HEK293 (cell line): ENCODE measurements around the gene SRC.

Experiments used
- CTCF ChIP-seq: fragments of 450-650 bp; formaldehyde crosslinking; IDR thresholded peaks from 2 replicates; pipeline ENCODE4 v1.5.1; 2016; ENCODE audit warnings: missing biosample characterization, missing genetic modification characterization
- HOXC10 ChIP-seq: sonication (generic); formaldehyde crosslinking; IDR thresholded peaks from 2 replicates; pipeline ENCODE4 v1.8.1; 2023; ENCODE audit warnings: mild to moderate bottlenecking, missing genetic modification reagents
- TCF7L2 ChIP-seq: IDR thresholded peaks from 2 replicates; pipeline ENCODE4 v1.6.1; 2011; ENCODE audit warnings: low read depth, mild to moderate bottlenecking, inconsistent platforms, low read length, moderate library complexity, borderline replicate concordance
- YY1 ChIP-seq: fragments of 450-650 bp; formaldehyde crosslinking; IDR thresholded peaks from 2 replicates; pipeline ENCODE4 v1.5.1; 2018; ENCODE audit warnings: missing biosample characterization, missing genetic modification characterization
- ZNF223 ChIP-seq: fragments of 450-650 bp; formaldehyde crosslinking; IDR thresholded peaks from 2 replicates; pipeline ENCODE4 v1.5.1; 2016; ENCODE audit warnings: missing biosample characterization, missing genetic modification characterization
- ZNF510 ChIP-seq: fragments of 450-650 bp; formaldehyde crosslinking; IDR thresholded peaks from 2 replicates; pipeline ENCODE4 v1.5.1; 2018; ENCODE audit warnings: mild to moderate bottlenecking, missing genetic modification characterization, missing biosample characterization; ENCODE audit not compliant: insufficient replicate concordance
- ZNF76 ChIP-seq: fragments of 450-650 bp; formaldehyde crosslinking; IDR thresholded peaks from 2 replicates; pipeline ENCODE4; 2016; ENCODE audit warnings: low read depth, missing biosample characterization, missing genetic modification characterization, borderline replicate concordance
- TF ChIP-seq, protein P1 (sequence below): fragments of 450-650 bp; formaldehyde crosslinking; IDR thresholded peaks from 2 replicates; pipeline ENCODE4 v1.5.1; 2016; ENCODE audit warnings: missing biosample characterization, missing genetic modification characterization
- TF ChIP-seq, protein P2 (sequence below): fragments of 450-650 bp; formaldehyde crosslinking; IDR thresholded peaks from 2 replicates; pipeline ENCODE4 v1.5.1; 2016; ENCODE audit warnings: missing biosample characterization, missing genetic modification characterization
- TF ChIP-seq, protein P3 (sequence below): sonication (generic); formaldehyde crosslinking; IDR thresholded peaks from 2 replicates; pipeline ENCODE4 v1.8.1; 2022; ENCODE audit warnings: mild to moderate bottlenecking, moderate library complexity, missing genetic modification reagents
- TF ChIP-seq, protein P4 (sequence below): fragments of 450-650 bp; IDR thresholded peaks from 2 replicates; pipeline ENCODE4 v1.5.1; 2018; ENCODE audit warnings: missing biosample characterization, missing genetic modification characterization
- TF ChIP-seq, protein P5 (sequence below): fragments of 450-650 bp; formaldehyde crosslinking; IDR thresholded peaks from 2 replicates; pipeline ENCODE4 v1.5.1; 2016; ENCODE audit warnings: missing biosample characterization, missing genetic modification characterization, borderline replicate concordance

DNA sequence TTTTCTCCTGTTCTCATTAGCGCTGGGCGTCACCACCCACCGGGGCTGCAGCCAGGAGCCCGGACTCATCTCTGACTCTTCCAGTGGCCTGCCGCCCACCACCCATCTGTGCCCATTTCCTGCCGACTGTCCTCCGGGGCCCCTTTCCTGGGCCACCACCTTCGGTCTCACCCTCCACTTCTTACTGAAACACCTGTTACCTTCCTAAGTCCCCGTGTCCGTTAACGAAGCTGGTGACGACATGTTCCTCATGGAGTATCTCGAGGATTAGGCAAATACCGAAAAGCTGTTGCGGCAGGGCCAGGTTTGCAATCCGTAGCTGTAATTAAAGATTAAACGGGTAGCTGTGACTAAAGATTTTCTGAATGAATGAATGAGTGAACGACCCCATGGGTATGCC, 80.2 kb downstream of the SRC start:
- TF ChIP-seq, protein P1, sequence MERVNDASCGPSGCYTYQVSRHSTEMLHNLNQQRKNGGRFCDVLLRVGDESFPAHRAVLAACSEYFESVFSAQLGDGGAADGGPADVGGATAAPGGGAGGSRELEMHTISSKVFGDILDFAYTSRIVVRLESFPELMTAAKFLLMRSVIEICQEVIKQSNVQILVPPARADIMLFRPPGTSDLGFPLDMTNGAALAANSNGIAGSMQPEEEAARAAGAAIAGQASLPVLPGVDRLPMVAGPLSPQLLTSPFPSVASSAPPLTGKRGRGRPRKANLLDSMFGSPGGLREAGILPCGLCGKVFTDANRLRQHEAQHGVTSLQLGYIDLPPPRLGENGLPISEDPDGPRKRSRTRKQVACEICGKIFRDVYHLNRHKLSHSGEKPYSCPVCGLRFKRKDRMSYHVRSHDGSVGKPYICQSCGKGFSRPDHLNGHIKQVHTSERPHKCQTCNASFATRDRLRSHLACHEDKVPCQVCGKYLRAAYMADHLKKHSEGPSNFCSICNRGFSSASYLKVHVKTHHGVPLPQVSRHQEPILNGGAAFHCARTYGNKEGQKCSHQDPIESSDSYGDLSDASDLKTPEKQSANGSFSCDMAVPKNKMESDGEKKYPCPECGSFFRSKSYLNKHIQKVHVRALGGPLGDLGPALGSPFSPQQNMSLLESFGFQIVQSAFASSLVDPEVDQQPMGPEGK (tag by site-specific recombination): no peak
- no peak for TF ChIP-seq ZNF510
- no peak for TF ChIP-seq CTCF (tag by site-specific recombination)
- TF ChIP-seq, protein P2, sequence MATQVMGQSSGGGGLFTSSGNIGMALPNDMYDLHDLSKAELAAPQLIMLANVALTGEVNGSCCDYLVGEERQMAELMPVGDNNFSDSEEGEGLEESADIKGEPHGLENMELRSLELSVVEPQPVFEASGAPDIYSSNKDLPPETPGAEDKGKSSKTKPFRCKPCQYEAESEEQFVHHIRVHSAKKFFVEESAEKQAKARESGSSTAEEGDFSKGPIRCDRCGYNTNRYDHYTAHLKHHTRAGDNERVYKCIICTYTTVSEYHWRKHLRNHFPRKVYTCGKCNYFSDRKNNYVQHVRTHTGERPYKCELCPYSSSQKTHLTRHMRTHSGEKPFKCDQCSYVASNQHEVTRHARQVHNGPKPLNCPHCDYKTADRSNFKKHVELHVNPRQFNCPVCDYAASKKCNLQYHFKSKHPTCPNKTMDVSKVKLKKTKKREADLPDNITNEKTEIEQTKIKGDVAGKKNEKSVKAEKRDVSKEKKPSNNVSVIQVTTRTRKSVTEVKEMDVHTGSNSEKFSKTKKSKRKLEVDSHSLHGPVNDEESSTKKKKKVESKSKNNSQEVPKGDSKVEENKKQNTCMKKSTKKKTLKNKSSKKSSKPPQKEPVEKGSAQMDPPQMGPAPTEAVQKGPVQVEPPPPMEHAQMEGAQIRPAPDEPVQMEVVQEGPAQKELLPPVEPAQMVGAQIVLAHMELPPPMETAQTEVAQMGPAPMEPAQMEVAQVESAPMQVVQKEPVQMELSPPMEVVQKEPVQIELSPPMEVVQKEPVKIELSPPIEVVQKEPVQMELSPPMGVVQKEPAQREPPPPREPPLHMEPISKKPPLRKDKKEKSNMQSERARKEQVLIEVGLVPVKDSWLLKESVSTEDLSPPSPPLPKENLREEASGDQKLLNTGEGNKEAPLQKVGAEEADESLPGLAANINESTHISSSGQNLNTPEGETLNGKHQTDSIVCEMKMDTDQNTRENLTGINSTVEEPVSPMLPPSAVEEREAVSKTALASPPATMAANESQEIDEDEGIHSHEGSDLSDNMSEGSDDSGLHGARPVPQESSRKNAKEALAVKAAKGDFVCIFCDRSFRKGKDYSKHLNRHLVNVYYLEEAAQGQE (tag by site-specific recombination): no peak
- TF ChIP-seq, protein P3, sequence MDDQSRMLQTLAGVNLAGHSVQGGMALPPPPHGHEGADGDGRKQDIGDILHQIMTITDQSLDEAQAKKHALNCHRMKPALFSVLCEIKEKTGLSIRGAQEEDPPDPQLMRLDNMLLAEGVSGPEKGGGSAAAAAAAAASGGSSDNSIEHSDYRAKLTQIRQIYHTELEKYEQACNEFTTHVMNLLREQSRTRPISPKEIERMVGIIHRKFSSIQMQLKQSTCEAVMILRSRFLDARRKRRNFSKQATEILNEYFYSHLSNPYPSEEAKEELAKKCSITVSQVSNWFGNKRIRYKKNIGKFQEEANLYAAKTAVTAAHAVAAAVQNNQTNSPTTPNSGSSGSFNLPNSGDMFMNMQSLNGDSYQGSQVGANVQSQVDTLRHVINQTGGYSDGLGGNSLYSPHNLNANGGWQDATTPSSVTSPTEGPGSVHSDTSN: no peak
- TF ChIP-seq TCF7L2: no peak
- TF ChIP-seq ZNF223: no peak
- TF ChIP-seq HOXC10 (CRISPR knock-in tag): no peak
- TF ChIP-seq ZNF76: no peak
- TF ChIP-seq YY1 (tag by site-specific recombination): no peak
- TF ChIP-seq, protein P4, sequence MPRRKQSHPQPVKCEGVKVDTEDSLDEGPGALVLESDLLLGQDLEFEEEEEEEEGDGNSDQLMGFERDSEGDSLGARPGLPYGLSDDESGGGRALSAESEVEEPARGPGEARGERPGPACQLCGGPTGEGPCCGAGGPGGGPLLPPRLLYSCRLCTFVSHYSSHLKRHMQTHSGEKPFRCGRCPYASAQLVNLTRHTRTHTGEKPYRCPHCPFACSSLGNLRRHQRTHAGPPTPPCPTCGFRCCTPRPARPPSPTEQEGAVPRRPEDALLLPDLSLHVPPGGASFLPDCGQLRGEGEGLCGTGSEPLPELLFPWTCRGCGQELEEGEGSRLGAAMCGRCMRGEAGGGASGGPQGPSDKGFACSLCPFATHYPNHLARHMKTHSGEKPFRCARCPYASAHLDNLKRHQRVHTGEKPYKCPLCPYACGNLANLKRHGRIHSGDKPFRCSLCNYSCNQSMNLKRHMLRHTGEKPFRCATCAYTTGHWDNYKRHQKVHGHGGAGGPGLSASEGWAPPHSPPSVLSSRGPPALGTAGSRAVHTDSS: no peak
- TF ChIP-seq, protein P5, sequence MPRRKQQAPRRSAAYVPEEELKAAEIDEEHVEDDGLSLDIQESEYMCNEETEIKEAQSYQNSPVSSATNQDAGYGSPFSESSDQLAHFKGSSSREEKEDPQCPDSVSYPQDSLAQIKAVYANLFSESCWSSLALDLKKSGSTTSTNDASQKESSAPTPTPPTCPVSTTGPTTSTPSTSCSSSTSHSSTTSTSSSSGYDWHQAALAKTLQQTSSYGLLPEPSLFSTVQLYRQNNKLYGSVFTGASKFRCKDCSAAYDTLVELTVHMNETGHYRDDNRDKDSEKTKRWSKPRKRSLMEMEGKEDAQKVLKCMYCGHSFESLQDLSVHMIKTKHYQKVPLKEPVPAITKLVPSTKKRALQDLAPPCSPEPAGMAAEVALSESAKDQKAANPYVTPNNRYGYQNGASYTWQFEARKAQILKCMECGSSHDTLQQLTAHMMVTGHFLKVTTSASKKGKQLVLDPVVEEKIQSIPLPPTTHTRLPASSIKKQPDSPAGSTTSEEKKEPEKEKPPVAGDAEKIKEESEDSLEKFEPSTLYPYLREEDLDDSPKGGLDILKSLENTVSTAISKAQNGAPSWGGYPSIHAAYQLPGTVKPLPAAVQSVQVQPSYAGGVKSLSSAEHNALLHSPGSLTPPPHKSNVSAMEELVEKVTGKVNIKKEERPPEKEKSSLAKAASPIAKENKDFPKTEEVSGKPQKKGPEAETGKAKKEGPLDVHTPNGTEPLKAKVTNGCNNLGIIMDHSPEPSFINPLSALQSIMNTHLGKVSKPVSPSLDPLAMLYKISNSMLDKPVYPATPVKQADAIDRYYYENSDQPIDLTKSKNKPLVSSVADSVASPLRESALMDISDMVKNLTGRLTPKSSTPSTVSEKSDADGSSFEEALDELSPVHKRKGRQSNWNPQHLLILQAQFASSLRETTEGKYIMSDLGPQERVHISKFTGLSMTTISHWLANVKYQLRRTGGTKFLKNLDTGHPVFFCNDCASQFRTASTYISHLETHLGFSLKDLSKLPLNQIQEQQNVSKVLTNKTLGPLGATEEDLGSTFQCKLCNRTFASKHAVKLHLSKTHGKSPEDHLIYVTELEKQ: no peak
